Measurements from ENCODE around the gene SLC7A11. TPM values are rescaled to one million over a fixed set of nuclear protein-coding genes. Genes with fewer than 3 reads are reported as not detected.

Gene SLC7A11
- total and polyA plus RNA-seq, 10 of the 15 experiments (the other 5 are each of a cell fraction or from before 2014, with no cell fraction given) = 1.6 to 9.8 (median 3.5) TPM

DNA sequence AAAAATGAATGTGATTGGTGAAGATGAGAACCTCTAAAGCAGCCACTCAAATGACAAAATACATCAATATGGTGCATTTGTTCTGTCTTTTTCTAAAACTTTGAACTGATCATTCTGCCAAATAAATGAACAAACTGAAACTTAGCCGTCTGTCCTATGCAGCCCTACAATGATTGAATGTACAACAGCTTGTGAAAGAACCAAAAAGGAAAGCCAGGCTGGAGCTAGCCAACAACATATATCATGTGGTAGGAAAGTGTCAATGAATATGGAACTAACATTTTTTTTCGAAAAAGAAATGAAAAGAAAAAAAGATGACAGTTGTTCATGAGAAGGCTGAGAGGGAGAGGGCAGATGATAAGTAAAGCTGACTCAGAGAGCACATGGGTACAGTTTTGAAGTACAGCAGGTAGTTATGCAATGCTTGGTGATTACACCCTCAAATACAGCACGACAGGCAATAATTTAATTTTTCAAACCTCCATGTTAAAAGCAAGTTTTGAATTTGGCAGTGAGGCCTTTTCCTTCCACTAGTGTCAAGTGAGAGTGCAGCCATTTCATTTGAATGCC, 21.2 kb upstream of the SLC7A11 start (continued):
- no peak for TF ChIP-seq ZNF207 (IDR thresholded peaks at IDR 0.05; ENCODE audit: borderline replicate concordance)

DNA sequence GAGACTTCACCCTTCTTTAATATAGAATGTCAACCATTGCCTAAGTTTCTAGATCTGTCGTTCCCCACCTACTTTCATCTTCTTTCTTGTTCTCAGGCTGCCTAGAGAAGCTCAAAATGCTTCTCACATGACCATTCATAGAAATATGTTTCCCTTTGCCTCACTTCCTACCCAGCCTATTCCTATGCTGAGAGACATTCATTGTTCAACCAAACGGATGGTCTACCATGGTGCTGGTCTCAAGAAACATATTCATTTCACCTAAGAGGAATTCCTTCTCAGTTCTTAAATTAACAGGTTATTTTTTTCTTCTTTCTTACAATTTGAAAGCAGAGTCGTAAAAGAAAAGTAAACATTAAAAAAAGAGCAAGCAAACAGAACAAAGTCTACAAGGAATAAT, 20.3 kb upstream of the SLC7A11 start:
- ChIA-PET CTCF (no interaction called here), RAD21 (ENCODE audit: unreplicated experiment) (no interaction called here)

More for the DNA sequence above, 20.3 kb upstream of the SLC7A11 start:
- H3K9me3 ChIP-seq (replicated peaks; ENCODE audit: control insufficient read depth, insufficient read depth, low read length) = no peaks in the 10 kb centered on the region
- H3K4me3 ChIP-seq = no peak overlapping the region
- intact Hi-C loops (cut with micrococcal nuclease; ENCODE audit: unreplicated experiment) = no loop called here
- no peak for ATAC-seq
- POLR2A ChIA-PET = interaction anchor here (1.2 kb wide), 1 partner anchor 20 kb away, joined by 4 read pairs; the partner anchor contains the start of gene SLC7A11
- no peak overlapping the region for H3K4me2 ChIP-seq (ENCODE audit: control insufficient read depth, insufficient read depth)
- H4K20me1 ChIP-seq (ENCODE audit: control insufficient read depth, insufficient read depth) = no peaks in the 10 kb centered on the region
- H3K79me2 ChIP-seq (ENCODE audit: control insufficient read depth, insufficient read depth, low read length) = no peaks in the 10 kb centered on the region
- no peaks in the 10 kb centered on the region for H3K36me3 ChIP-seq (ENCODE audit: control insufficient read depth in 2 of 2, insufficient read depth in 2 of 2, low read length in 1 of 2)
- 9% methylated on average over 3 of the region's 3 CpGs for WGBS (ENCODE audit: insufficient coverage, insufficient replicate concordance, low lambda C conversion rate, missing lambda C conversion rate)
- H2AFZ ChIP-seq (ENCODE audit: control insufficient read depth, low read depth, low read length) = no peak overlapping the region
- H3K4me1 ChIP-seq (ENCODE audit: control insufficient read depth, insufficient read depth, low read length) = no peaks in the 10 kb centered on the region
- H3K27me3 ChIP-seq (replicated peaks in 1 of 2; ENCODE audit: control insufficient read depth in 2 of 2, insufficient read depth in 2 of 2, low read length in 1 of 2) = no peaks in the 10 kb centered on the region; a peak in 1 of 4 replicates
- no TSS peak for BruUV-seq (replicated peaks)
- no peak overlapping the region for H3K27ac ChIP-seq (ENCODE audit: control insufficient read depth, insufficient read depth)
- SMC1A ChIA-PET (ENCODE audit: uncharacterized antibody, unreplicated experiment) = interaction anchor here (1.3 kb wide), 1 partner anchor 10 kb away, joined by 3 read pairs; no protein-coding TSS in a partner anchor
- in situ Hi-C loops (cut with MboI) = no loop called here
- TF ChIP-seq TCF3 (IDR thresholded peaks at IDR 0.05; ENCODE audit: borderline replicate concordance, insufficient read depth, low read depth, low read length) = no peak
- TF ChIP-seq NBN (IDR thresholded peaks at IDR 0.05) = no peak
- TF ChIP-seq, protein P1, sequence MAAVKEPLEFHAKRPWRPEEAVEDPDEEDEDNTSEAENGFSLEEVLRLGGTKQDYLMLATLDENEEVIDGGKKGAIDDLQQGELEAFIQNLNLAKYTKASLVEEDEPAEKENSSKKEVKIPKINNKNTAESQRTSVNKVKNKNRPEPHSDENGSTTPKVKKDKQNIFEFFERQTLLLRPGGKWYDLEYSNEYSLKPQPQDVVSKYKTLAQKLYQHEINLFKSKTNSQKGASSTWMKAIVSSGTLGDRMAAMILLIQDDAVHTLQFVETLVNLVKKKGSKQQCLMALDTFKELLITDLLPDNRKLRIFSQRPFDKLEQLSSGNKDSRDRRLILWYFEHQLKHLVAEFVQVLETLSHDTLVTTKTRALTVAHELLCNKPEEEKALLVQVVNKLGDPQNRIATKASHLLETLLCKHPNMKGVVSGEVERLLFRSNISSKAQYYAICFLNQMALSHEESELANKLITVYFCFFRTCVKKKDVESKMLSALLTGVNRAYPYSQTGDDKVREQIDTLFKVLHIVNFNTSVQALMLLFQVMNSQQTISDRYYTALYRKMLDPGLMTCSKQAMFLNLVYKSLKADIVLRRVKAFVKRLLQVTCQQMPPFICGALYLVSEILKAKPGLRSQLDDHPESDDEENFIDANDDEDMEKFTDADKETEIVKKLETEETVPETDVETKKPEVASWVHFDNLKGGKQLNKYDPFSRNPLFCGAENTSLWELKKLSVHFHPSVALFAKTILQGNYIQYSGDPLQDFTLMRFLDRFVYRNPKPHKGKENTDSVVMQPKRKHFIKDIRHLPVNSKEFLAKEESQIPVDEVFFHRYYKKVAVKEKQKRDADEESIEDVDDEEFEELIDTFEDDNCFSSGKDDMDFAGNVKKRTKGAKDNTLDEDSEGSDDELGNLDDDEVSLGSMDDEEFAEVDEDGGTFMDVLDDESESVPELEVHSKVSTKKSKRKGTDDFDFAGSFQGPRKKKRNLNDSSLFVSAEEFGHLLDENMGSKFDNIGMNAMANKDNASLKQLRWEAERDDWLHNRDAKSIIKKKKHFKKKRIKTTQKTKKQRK (IDR thresholded peaks at IDR 0.05; ENCODE audit: low read depth, low read length) = no peak
- TF ChIP-seq SMC3 (IDR thresholded peaks at IDR 0.05; ENCODE audit: borderline replicate concordance, low read length) = no peak
- no peak for TF ChIP-seq FOXK2 (IDR thresholded peaks at IDR 0.05)
- DNase-seq (ENCODE audit: low read depth, low spot score) = no peak
- H3K9ac ChIP-seq (ENCODE audit: control insufficient read depth, insufficient read depth, low read length) = no peak overlapping the region
- no peak for FAIRE-seq
